IMR-90 (cell line): ENCODE results near the gene NR6A1. TPM values are rescaled to one million over a fixed set of nuclear protein-coding genes. Genes with fewer than 3 reads are reported as not detected.

Experiments used
- ATAC-seq: fragments of 200-7000 bp; cut with Tn5 transposase; 2 replicates; pipeline ENCODE4 v1.9.1; 2020; ENCODE audit warnings: low read depth, mild to moderate bottlenecking, moderate library complexity
- BruUV-seq: library from RNA; stranded (reverse); fragments of 400-500 nt; replicated peaks from 2 replicates; lab custom pipeline; 2021; lab: Mats Ljungman, UMichigan
- CTCF ChIA-PET: fragments of 300-600 bp; formaldehyde crosslinking; extraction: SDS; loops from one replicate; lab custom pipeline; 2021; ENCODE audit warnings: antibody characterized with exemption; lab: Yijun Ruan, JAX
- POLR2A ChIA-PET: fragments of 300-600 bp; sonication (Branson Sonifier 250); formaldehyde crosslinking; loops from one replicate; lab custom pipeline; 2022; ENCODE audit warnings: antibody characterized with exemption; ENCODE audit not compliant: unreplicated experiment; lab: Charles Lee
- DNase-seq: peaks from one replicate; pipeline ENCODE4 v3.0.0; 2013
- H2AFZ ChIP-seq: replicated peaks from 2 replicates; pipeline ENCODE3; 2013; ENCODE audit warnings: low read length, mild to moderate bottlenecking; ENCODE audit not compliant: poor library complexity
- H2AK5ac ChIP-seq: 2 replicates; pipeline ENCODE4 v1.6.1; 2013; ENCODE audit warnings: low read depth, low read length, inconsistent platforms
- H2AK9ac ChIP-seq: replicated peaks from 2 replicates; pipeline ENCODE3; 2013; ENCODE audit warnings: mild to moderate bottlenecking, low read depth, low read length, moderate library complexity; ENCODE audit not compliant: poor library complexity
- H2BK120ac ChIP-seq: 2 replicates; pipeline ENCODE4 v1.6.1; 2013; ENCODE audit warnings: low read depth, low read length, inconsistent platforms
- H2BK15ac ChIP-seq: 3 replicates; pipeline ENCODE4 v1.6.1; 2013; ENCODE audit warnings: low read depth, low read length, inconsistent platforms
- H2BK20ac ChIP-seq: 2 replicates; pipeline ENCODE4 v1.6.1; 2013; ENCODE audit warnings: low read depth, mild to moderate bottlenecking, inconsistent platforms, low read length, moderate library complexity
- H2BK5ac ChIP-seq: 2 replicates; pipeline ENCODE4 v1.6.1; 2013; ENCODE audit warnings: mild to moderate bottlenecking, low read depth, low read length, inconsistent platforms; ENCODE audit not compliant: poor library complexity, severe bottlenecking
- H3K14ac ChIP-seq: replicated peaks from 2 replicates; pipeline ENCODE4 v1.6.1; 2013; ENCODE audit warnings: low read depth, low read length, inconsistent platforms
- H3K18ac ChIP-seq: 2 replicates; pipeline ENCODE4 v1.6.1; 2013; ENCODE audit warnings: low read depth, low read length, control low read depth
- H3K23ac ChIP-seq: 2 replicates; pipeline ENCODE4 v1.6.1; 2013; ENCODE audit warnings: low read depth, low read length, inconsistent platforms
- H3K27ac ChIP-seq: 2 replicates; pipeline ENCODE4 v1.5.1; 2013; ENCODE audit warnings: mild to moderate bottlenecking, control low read depth, low read length; ENCODE audit not compliant: insufficient read depth
- H3K27me3 ChIP-seq: 2 replicates; pipeline ENCODE4 v1.6.1; 2013; ENCODE audit warnings: low read length; ENCODE audit not compliant: control insufficient read depth, insufficient read depth
- H3K36me3 ChIP-seq: 2 replicates; pipeline ENCODE4 v1.6.1; 2013; ENCODE audit warnings: low read length, mixed read lengths; ENCODE audit not compliant: control insufficient read depth, insufficient read depth
- H3K4ac ChIP-seq: 2 replicates; pipeline ENCODE4 v1.6.1; 2013; ENCODE audit warnings: low read depth, low read length, inconsistent platforms
- H3K4me1 ChIP-seq: 2 replicates; pipeline ENCODE4 v1.6.1; 2013; ENCODE audit warnings: low read length, mixed read lengths; ENCODE audit not compliant: control insufficient read depth, insufficient read depth
- H3K4me2 ChIP-seq: 2 replicates; pipeline ENCODE4 v1.6.1; 2013; ENCODE audit warnings: low read depth, mild to moderate bottlenecking, control low read depth, low read length, moderate library complexity
- H3K4me3 ChIP-seq: 2 replicates; pipeline ENCODE4 v1.5.1; 2013; ENCODE audit warnings: low read depth, mild to moderate bottlenecking, control low read depth, low read length, moderate library complexity; ENCODE audit not compliant: insufficient read depth
- H3K56ac ChIP-seq: 2 replicates; pipeline ENCODE4 v1.6.1; 2013; ENCODE audit warnings: low read length, inconsistent platforms; ENCODE audit not compliant: insufficient read depth; ENCODE audit errors: extremely low read depth
- H3K79me1 ChIP-seq, 2 experiments: 2 replicates each; pipeline ENCODE4 v1.6.1; 2013; ENCODE audit warnings: low read length in 2 of 2, inconsistent platforms in 1 of 2, low read depth in 1 of 2
- H3K9ac ChIP-seq: 2 replicates; pipeline ENCODE4 v1.6.1; 2013; ENCODE audit warnings: low read depth, low read length, control low read depth
- H3K9me1 ChIP-seq: 2 replicates; pipeline ENCODE4 v1.6.1; 2013; ENCODE audit warnings: low read length, inconsistent platforms; ENCODE audit not compliant: insufficient read depth
- H3K9me3 ChIP-seq: 2 replicates; pipeline ENCODE4 v1.6.1; 2013; ENCODE audit warnings: low read length; ENCODE audit not compliant: control insufficient read depth, insufficient read depth
- H4K20me1 ChIP-seq: 2 replicates; pipeline ENCODE4 v1.6.1; 2013; ENCODE audit warnings: low read length, inconsistent platforms; ENCODE audit not compliant: insufficient read depth
- H4K5ac ChIP-seq: 2 replicates; pipeline ENCODE4 v1.6.1; 2013; ENCODE audit warnings: mild to moderate bottlenecking, low read depth, low read length, control low read depth
- H4K8ac ChIP-seq, 2 experiments: 2 replicates each; pipeline ENCODE4 v1.6.1; 2013; ENCODE audit warnings: low read depth in 2 of 2, low read length in 2 of 2, control low read depth in 1 of 2, inconsistent platforms in 1 of 2
- H4K91ac ChIP-seq: 2 replicates; pipeline ENCODE4 v1.6.1; 2013; ENCODE audit warnings: low read depth, low read length, inconsistent platforms; ENCODE audit not compliant: insufficient read depth
- BHLHE40 ChIP-seq: fragments of 150-350 bp; IDR thresholded peaks from 2 replicates; pipeline ENCODE4 v1.6.1; 2016; ENCODE audit warnings: mild to moderate bottlenecking, low read depth, low read length
- CEBPB ChIP-seq: IDR thresholded peaks from 2 replicates; pipeline ENCODE4 v1.6.1; 2012; ENCODE audit warnings: low read depth, low read length, improper control_type of control experiment
- CHD1 ChIP-seq: IDR thresholded peaks from 2 replicates; pipeline ENCODE4 v1.6.1; 2012; ENCODE audit warnings: low read depth, low read length, improper control_type of control experiment
- FOS ChIP-seq: fragments of 150-350 bp; IDR thresholded peaks from 2 replicates; pipeline ENCODE4 v1.6.1; 2016; ENCODE audit warnings: low read depth, low read length
- MAFK ChIP-seq: IDR thresholded peaks from 2 replicates; pipeline ENCODE4 v1.6.1; 2012; ENCODE audit warnings: low read depth, low read length, improper control_type of control experiment
- MAZ ChIP-seq: IDR thresholded peaks from 2 replicates; pipeline ENCODE4 v1.6.1; 2012; ENCODE audit warnings: low read depth, mild to moderate bottlenecking, low read length, improper control_type of control experiment, moderate library complexity, borderline replicate concordance
- MXI1 ChIP-seq: IDR thresholded peaks from 2 replicates; pipeline ENCODE4 v1.6.1; 2012; ENCODE audit warnings: low read depth, mild to moderate bottlenecking, low read length, moderate library complexity, borderline replicate concordance
- NFE2L2 ChIP-seq: fragments of 150-350 bp; IDR thresholded peaks from 2 replicates; pipeline ENCODE4 v1.6.1; 2016; ENCODE audit warnings: low read depth, mild to moderate bottlenecking, low read length
- POLR2A ChIP-seq: IDR thresholded peaks from 2 replicates; pipeline ENCODE4 v1.6.1; 2012; ENCODE audit warnings: mild to moderate bottlenecking, low read depth, low read length
- RAD21 ChIP-seq: IDR thresholded peaks from 2 replicates; pipeline ENCODE4 v1.6.1; 2012; ENCODE audit warnings: low read length, improper control_type of control experiment
- RCOR1 ChIP-seq: IDR thresholded peaks from 2 replicates; pipeline ENCODE4 v1.6.1; 2012; ENCODE audit warnings: mild to moderate bottlenecking, low read length, improper control_type of control experiment; ENCODE audit not compliant: insufficient replicate concordance
- RFX5 ChIP-seq: IDR thresholded peaks from 2 replicates; pipeline ENCODE4 v1.8.0; 2012; ENCODE audit warnings: low read depth, mild to moderate bottlenecking, low read length, moderate library complexity
- SMC3 ChIP-seq: fragments of 150-350 bp; IDR thresholded peaks from 2 replicates; pipeline ENCODE4 v1.6.1; 2016; ENCODE audit warnings: low read depth, mild to moderate bottlenecking, antibody characterized with exemption, low read length, moderate library complexity
- WGBS, 2 experiments: methylation state at CpG; one replicate each; pipeline versions ENCODE4 v1.1.5 to v1.1.7; 2013; ENCODE audit warnings: missing lambda C conversion rate in 2 of 2; ENCODE audit not compliant: insufficient read length in 1 of 2; ENCODE audit errors: extremely low coverage in 2 of 2; 5-methylcytosine and 5-hydroxymethylcytosine counted together
- dilution Hi-C: fragments of 300-500 bp; cut with HindIII; formaldehyde crosslinking; loops from one replicate; pipeline ENCODE4 v1.14.3; 2018; ENCODE audit warnings: low sequenced_read_pairs; ENCODE audit not compliant: unreplicated experiment
- in situ Hi-C: fragments of 300-500 bp; cut with MboI; formaldehyde crosslinking; loops from 3 replicates; pipeline ENCODE4 v1.14.3; 2019; ENCODE audit warnings: low sequenced_read_pairs, inconsistent platforms, mixed read lengths
- intact Hi-C: fragments of 100-400 bp; cut with micrococcal nuclease; formaldehyde crosslinking; loops from 2 replicates; pipeline ENCODE4 v1.10.0; 2022
- polyA plus RNA-seq, 3 experiments: library from polyadenylated mRNA; depleted of rRNA; stranded (reverse); fragments of >200 nt; gene quantifications; 2 replicates each; pipeline ENCODE4 v1.2.3, GENCODE V29; 2012; ENCODE audit warnings: low replicate concordance in 1 of 3
- total RNA-seq: library from RNA; depleted of rRNA; stranded (reverse); fragments of >200 nt; gene quantifications from 2 replicates; pipeline ENCODE4 v1.2.3, GENCODE V29; 2012
- TF ChIP-seq, protein P1 (sequence below): fragments of 150-350 bp; IDR thresholded peaks from 2 replicates; pipeline ENCODE4 v1.6.1; 2017; ENCODE audit warnings: mild to moderate bottlenecking, antibody characterized with exemption, low read length, low read depth
- TF ChIP-seq, protein P2 (sequence below): fragments of 150-350 bp; IDR thresholded peaks from 2 replicates; pipeline ENCODE4 v1.6.1; 2016; ENCODE audit warnings: low read depth, mild to moderate bottlenecking, low read length, moderate library complexity, borderline replicate concordance
- TF ChIP-seq, protein P3 (sequence below): conservative IDR thresholded peaks from 2 replicates; pipeline ENCODE4 v1.5.1; 2012; ENCODE audit warnings: mild to moderate bottlenecking, low read depth, low read length, improper control_type of control experiment

NR6A1 gene
- total and polyA plus RNA-seq, 2 of the 4 experiments (the other 2 are of a cell fraction) = 0.14 to 0.36 TPM

DNA sequence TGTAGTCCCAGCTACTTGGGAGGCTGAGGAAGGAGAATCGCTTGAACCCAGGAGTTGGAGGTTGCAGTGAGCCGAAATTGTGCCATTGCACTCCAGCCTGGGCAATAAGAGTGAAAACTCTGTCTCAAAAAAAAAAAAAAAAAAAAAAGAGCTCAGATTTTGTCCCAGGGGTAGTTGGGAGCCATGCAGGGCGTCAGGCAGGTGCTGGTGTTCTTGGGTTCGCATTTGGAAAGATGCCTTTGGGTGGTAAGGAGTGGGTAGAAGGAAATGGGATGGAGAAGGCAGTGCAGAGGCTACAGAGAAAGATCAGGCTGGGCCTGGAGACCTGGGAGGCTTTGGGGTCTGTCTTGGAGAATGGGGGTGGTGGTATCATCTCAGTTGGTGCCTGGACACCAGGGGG, 297.0 kb downstream of the NR6A1 start:
- Histone ChIP-seq H3K4ac (no peak overlapping the region), H2BK120ac (no peak overlapping the region), H3K9ac (no peak overlapping the region), H2AK9ac (no peak overlapping the region), H4K5ac (no peak overlapping the region), H4K8ac (no peak overlapping the region), H3K27ac (no peak overlapping the region), H2AFZ (no peak overlapping the region), H2BK15ac (no peak overlapping the region), H3K18ac (no peak overlapping the region), H3K14ac (no peak overlapping the region), H3K4me3 (no peak overlapping the region), H3K79me1 (no peaks in the 10 kb centered on the region), H3K27me3 (peaks cover 76% of the 10 kb centered on the region), H4K91ac (no peak overlapping the region), H3K4me1 (no peaks in the 10 kb centered on the region), H3K36me3 (no peaks in the 10 kb centered on the region), H2BK5ac (no peak overlapping the region), H2BK20ac (no peak overlapping the region), H3K4me2 (no peak overlapping the region), H3K9me3 (no peaks in the 10 kb centered on the region), H3K56ac (no peak overlapping the region), H4K20me1 (no peaks in the 10 kb centered on the region), H2AK5ac (no peak overlapping the region), H3K23ac (no peak overlapping the region), H3K9me1 (no peaks in the 10 kb centered on the region)
- intact Hi-C loops (no loop called here), dilution Hi-C loops (no loop called here), in situ Hi-C loops (no loop called here)
- ChIA-PET CTCF (interaction anchor here (0.6 kb wide), 1 partner anchor 66 kb away, joined by 5 read pairs; no protein-coding TSS in a partner anchor), POLR2A (no interaction called here)
- no CpG with 5 or more reads among the region's 4 CpGs for WGBS, 2 experiments
- DNase-seq (no peak), ATAC-seq (no peak)
- TF ChIP-seq, protein P1, sequence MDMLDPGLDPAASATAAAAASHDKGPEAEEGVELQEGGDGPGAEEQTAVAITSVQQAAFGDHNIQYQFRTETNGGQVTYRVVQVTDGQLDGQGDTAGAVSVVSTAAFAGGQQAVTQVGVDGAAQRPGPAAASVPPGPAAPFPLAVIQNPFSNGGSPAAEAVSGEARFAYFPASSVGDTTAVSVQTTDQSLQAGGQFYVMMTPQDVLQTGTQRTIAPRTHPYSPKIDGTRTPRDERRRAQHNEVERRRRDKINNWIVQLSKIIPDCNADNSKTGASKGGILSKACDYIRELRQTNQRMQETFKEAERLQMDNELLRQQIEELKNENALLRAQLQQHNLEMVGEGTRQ = no peak
- TF ChIP-seq RFX5 (no peak), NFE2L2 (no peak), MAZ (no peak), MAFK (no peak), BHLHE40 (no peak), CEBPB (no peak), RCOR1 (no peak), MXI1 (no peak), SMC3 (no peak), CHD1 (no peak), RAD21 (no peak), FOS (no peak), POLR2A (no peak)
- TF ChIP-seq, protein P2, sequence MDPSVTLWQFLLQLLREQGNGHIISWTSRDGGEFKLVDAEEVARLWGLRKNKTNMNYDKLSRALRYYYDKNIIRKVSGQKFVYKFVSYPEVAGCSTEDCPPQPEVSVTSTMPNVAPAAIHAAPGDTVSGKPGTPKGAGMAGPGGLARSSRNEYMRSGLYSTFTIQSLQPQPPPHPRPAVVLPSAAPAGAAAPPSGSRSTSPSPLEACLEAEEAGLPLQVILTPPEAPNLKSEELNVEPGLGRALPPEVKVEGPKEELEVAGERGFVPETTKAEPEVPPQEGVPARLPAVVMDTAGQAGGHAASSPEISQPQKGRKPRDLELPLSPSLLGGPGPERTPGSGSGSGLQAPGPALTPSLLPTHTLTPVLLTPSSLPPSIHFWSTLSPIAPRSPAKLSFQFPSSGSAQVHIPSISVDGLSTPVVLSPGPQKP = no peak
- TF ChIP-seq, protein P3, sequence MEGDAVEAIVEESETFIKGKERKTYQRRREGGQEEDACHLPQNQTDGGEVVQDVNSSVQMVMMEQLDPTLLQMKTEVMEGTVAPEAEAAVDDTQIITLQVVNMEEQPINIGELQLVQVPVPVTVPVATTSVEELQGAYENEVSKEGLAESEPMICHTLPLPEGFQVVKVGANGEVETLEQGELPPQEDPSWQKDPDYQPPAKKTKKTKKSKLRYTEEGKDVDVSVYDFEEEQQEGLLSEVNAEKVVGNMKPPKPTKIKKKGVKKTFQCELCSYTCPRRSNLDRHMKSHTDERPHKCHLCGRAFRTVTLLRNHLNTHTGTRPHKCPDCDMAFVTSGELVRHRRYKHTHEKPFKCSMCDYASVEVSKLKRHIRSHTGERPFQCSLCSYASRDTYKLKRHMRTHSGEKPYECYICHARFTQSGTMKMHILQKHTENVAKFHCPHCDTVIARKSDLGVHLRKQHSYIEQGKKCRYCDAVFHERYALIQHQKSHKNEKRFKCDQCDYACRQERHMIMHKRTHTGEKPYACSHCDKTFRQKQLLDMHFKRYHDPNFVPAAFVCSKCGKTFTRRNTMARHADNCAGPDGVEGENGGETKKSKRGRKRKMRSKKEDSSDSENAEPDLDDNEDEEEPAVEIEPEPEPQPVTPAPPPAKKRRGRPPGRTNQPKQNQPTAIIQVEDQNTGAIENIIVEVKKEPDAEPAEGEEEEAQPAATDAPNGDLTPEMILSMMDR = no peak
- BruUV-seq = no TSS peak
